HepG2 (cell line): ENCODE measurements around the gene TMEM53. TPM values are rescaled to one million over a fixed set of nuclear protein-coding genes. Genes with fewer than 3 reads are reported as not detected.
A peak's percentile ranks its signal among the peaks of the same experiment; 100 is the strongest.

ENCODE experiments used
- CSRNP2 ChIP-seq: sonication (generic); formaldehyde crosslinking; conservative IDR thresholded peaks from 2 replicates; pipeline ENCODE4 v1.8.0; 2022; ENCODE audit warnings: low read depth, missing genetic modification reagents
- HMGA1 ChIP-seq: sonication (generic); formaldehyde crosslinking; conservative IDR thresholded peaks from 2 replicates; pipeline ENCODE4 v1.4.0; 2020; ENCODE audit warnings: missing genetic modification reagents
- IRF2 ChIP-seq: IDR thresholded peaks from 2 replicates; pipeline ENCODE4 v1.6.1; 2018; ENCODE audit warnings: missing genetic modification reagents, missing compliant biosample characterization
- KAT8 ChIP-seq: IDR thresholded peaks from 2 replicates; pipeline ENCODE4 v1.6.1; 2016; ENCODE audit warnings: missing genetic modification reagents, missing compliant biosample characterization
- KDM5A ChIP-seq: fragments of 200-600 bp; sonication (generic); IDR thresholded peaks from 2 replicates; pipeline ENCODE4 v1.7.0; 2018; ENCODE audit warnings: antibody characterized with exemption, mild to moderate bottlenecking, low read length, borderline replicate concordance
- MIER2 ChIP-seq: IDR thresholded peaks from 2 replicates; pipeline ENCODE4 v1.6.1; 2016; ENCODE audit warnings: missing biosample characterization, missing genetic modification reagents
- MXD1 ChIP-seq: sonication (generic); formaldehyde crosslinking; IDR thresholded peaks from 2 replicates; pipeline ENCODE4 v1.4.0; 2020; ENCODE audit warnings: mild to moderate bottlenecking, missing genetic modification reagents
- RFX5 ChIP-seq: IDR thresholded peaks from 2 replicates; pipeline ENCODE4 v1.6.1; 2011; ENCODE audit warnings: low read depth, low read length, improper control_type of control experiment
- SAP130 ChIP-seq: IDR thresholded peaks from 2 replicates; pipeline ENCODE4 v1.6.1; 2016; ENCODE audit warnings: low read depth
- TAF1 ChIP-seq: sonication (generic); formaldehyde crosslinking; IDR thresholded peaks from 2 replicates; pipeline ENCODE4 v1.4.0; 2020; ENCODE audit warnings: missing genetic modification reagents
- XBP1 ChIP-seq: sonication (generic); formaldehyde crosslinking; IDR thresholded peaks from 2 replicates; pipeline ENCODE4 v1.5.0; 2020; ENCODE audit warnings: missing genetic modification reagents
- ZFP36L2 ChIP-seq: sonication (generic); formaldehyde crosslinking; IDR thresholded peaks from 2 replicates; pipeline ENCODE4 v1.4.0; 2020; ENCODE audit warnings: missing genetic modification reagents
- ZNF138 ChIP-seq: sonication (generic); formaldehyde crosslinking; IDR thresholded peaks from 2 replicates; pipeline ENCODE4 v1.5.0; 2020; ENCODE audit warnings: mild to moderate bottlenecking, low read depth, missing genetic modification reagents
- ZNF235 ChIP-seq: sonication (generic); formaldehyde crosslinking; IDR thresholded peaks from 2 replicates; pipeline ENCODE4 v1.8.1; 2023; ENCODE audit warnings: mild to moderate bottlenecking, missing genetic modification reagents, borderline replicate concordance
- ZNF414 ChIP-seq: sonication (generic); formaldehyde crosslinking; IDR thresholded peaks from 2 replicates; pipeline ENCODE4 v1.5.0; 2020; ENCODE audit warnings: missing genetic modification reagents
- ZNF501 ChIP-seq: sonication (generic); formaldehyde crosslinking; IDR thresholded peaks from 2 replicates; pipeline ENCODE4 v1.5.1; 2020; ENCODE audit warnings: mild to moderate bottlenecking, moderate library complexity, missing genetic modification reagents
- ZNF589 ChIP-seq: sonication (generic); formaldehyde crosslinking; conservative IDR thresholded peaks from 2 replicates; pipeline ENCODE4 v1.8.0; 2022; ENCODE audit warnings: mild to moderate bottlenecking, moderate library complexity, missing genetic modification reagents
- ZNF737 ChIP-seq: sonication (generic); formaldehyde crosslinking; IDR thresholded peaks from 2 replicates; pipeline ENCODE4 v1.5.0; 2020; ENCODE audit warnings: missing genetic modification reagents, mild to moderate bottlenecking, borderline replicate concordance
- ZNF777 ChIP-seq: sonication (generic); formaldehyde crosslinking; IDR thresholded peaks from 2 replicates; pipeline ENCODE4 v1.4.0; 2020; ENCODE audit warnings: missing genetic modification reagents
- polyA plus RNA-seq, 8 experiments: library from polyadenylated mRNA; depleted of rRNA in 3 of 8; stranded (reverse) in 7 of 8; unstranded in 1 of 8; fragments of >200 nt; fragmentation: Illumina TruSeq in 4 of 8; extraction: Trizol in 4 of 8; gene quantifications; 2 replicates each; pipeline versions ENCODE4 v1.2.1 to v1.2.3, GENCODE V29; 2011 to 2016; ENCODE audit warnings: low read depth in 4 of 8, missing spikeins in 1 of 8, mixed read lengths in 1 of 8; ENCODE audit not compliant: insufficient read depth in 1 of 8
- total RNA-seq, 5 experiments: library from RNA; depleted of rRNA; stranded (reverse); fragments of >200 nt; fragmentation: Illumina TruSeq; extraction: Trizol; gene quantifications; 2 replicates each; pipeline ENCODE4 v1.2.3, GENCODE V29; 2016; ENCODE audit warnings: low read depth in 1 of 5
- TF ChIP-seq, protein P1 (sequence below): sonication (generic); formaldehyde crosslinking; IDR thresholded peaks from 2 replicates; pipeline ENCODE4 v1.4.0; 2020; ENCODE audit warnings: missing genetic modification reagents, borderline replicate concordance
- TF ChIP-seq, protein P2 (sequence below): sonication (generic); formaldehyde crosslinking; IDR thresholded peaks from 2 replicates; pipeline ENCODE4 v1.4.0; 2020; ENCODE audit warnings: mild to moderate bottlenecking, missing genetic modification reagents
- TF ChIP-seq, protein P3 (sequence below): sonication (generic); formaldehyde crosslinking; IDR thresholded peaks from 2 replicates; pipeline ENCODE4 v1.4.0; 2020; ENCODE audit warnings: missing genetic modification reagents, low read depth, mild to moderate bottlenecking, borderline replicate concordance
- TF ChIP-seq, protein P4 (sequence below): IDR thresholded peaks from 2 replicates; pipeline ENCODE4 v1.6.1; 2016

TMEM53 gene
- total and polyA plus RNA-seq, 2 of the 13 experiments (the other 11 are each of a cell fraction or from before 2014, with no cell fraction given) = 12.6 to 20.2 TPM

- TF ChIP-seq ZNF737 = no peak
- TF ChIP-seq, protein P1, sequence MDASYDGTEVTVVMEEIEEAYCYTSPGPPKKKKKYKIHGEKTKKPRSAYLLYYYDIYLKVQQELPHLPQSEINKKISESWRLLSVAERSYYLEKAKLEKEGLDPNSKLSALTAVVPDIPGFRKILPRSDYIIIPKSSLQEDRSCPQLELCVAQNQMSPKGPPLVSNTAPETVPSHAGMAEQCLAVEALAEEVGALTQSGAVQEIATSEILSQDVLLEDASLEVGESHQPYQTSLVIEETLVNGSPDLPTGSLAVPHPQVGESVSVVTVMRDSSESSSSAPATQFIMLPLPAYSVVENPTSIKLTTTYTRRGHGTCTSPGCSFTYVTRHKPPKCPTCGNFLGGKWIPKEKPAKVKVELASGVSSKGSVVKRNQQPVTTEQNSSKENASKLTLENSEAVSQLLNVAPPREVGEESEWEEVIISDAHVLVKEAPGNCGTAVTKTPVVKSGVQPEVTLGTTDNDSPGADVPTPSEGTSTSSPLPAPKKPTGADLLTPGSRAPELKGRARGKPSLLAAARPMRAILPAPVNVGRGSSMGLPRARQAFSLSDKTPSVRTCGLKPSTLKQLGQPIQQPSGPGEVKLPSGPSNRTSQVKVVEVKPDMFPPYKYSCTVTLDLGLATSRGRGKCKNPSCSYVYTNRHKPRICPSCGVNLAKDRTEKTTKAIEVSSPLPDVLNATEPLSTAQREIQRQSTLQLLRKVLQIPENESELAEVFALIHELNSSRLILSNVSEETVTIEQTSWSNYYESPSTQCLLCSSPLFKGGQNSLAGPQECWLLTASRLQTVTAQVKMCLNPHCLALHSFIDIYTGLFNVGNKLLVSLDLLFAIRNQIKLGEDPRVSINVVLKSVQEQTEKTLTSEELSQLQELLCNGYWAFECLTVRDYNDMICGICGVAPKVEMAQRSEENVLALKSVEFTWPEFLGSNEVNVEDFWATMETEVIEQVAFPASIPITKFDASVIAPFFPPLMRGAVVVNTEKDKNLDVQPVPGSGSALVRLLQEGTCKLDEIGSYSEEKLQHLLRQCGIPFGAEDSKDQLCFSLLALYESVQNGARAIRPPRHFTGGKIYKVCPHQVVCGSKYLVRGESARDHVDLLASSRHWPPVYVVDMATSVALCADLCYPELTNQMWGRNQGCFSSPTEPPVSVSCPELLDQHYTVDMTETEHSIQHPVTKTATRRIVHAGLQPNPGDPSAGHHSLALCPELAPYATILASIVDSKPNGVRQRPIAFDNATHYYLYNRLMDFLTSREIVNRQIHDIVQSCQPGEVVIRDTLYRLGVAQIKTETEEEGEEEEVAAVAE = no peak
- no peak for TF ChIP-seq ZNF138 (CRISPR knock-in tag)
- no peak for TF ChIP-seq ZNF777 (CRISPR knock-in tag)
- no peak for TF ChIP-seq CSRNP2 (CRISPR knock-in tag)
- TF ChIP-seq TAF1 (CRISPR knock-in tag) = no peak
- TF ChIP-seq RFX5 = no peak
- TF ChIP-seq HMGA1 = no peak
- TF ChIP-seq ZNF501 (CRISPR knock-in tag) = no peak
- TF ChIP-seq KDM5A = no peak
- TF ChIP-seq, protein P2, sequence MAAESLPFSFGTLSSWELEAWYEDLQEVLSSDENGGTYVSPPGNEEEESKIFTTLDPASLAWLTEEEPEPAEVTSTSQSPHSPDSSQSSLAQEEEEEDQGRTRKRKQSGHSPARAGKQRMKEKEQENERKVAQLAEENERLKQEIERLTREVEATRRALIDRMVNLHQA (CRISPR knock-in tag) = no peak
- no peak for TF ChIP-seq ZNF414
- TF ChIP-seq SAP130 (CRISPR knock-in tag) = peak; percentile 63
- TF ChIP-seq ZFP36L2 = no peak
- TF ChIP-seq KAT8 (CRISPR knock-in tag) = peak; percentile 65; the same call in 1 of the 2 replicates
- no peak for TF ChIP-seq XBP1 (CRISPR knock-in tag)
- TF ChIP-seq ZNF235 (CRISPR knock-in tag) = no peak
- TF ChIP-seq ZNF589 (CRISPR knock-in tag) = no peak
- TF ChIP-seq IRF2 = 0 out of 2 replicates have a peak, but pooled peaks have one; percentile 20
- no peak for TF ChIP-seq MXD1 (CRISPR knock-in tag)
- TF ChIP-seq, protein P3, sequence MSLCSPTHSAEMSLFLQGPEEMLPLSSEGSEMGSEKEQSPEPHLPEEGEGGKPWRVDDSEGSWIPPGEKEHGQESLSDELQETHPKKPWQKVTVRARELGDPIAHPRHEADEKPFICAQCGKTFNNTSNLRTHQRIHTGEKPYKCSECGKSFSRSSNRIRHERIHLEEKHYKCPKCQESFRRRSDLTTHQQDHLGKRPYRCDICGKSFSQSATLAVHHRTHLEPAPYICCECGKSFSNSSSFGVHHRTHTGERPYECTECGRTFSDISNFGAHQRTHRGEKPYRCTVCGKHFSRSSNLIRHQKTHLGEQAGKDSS (CRISPR knock-in tag) = no peak
- TF ChIP-seq, protein P4, sequence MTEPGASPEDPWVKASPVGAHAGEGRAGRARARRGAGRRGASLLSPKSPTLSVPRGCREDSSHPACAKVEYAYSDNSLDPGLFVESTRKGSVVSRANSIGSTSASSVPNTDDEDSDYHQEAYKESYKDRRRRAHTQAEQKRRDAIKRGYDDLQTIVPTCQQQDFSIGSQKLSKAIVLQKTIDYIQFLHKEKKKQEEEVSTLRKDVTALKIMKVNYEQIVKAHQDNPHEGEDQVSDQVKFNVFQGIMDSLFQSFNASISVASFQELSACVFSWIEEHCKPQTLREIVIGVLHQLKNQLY (CRISPR knock-in tag) = no peak
- no peak for TF ChIP-seq MIER2 (CRISPR knock-in tag)
These were observed 3.0 kb upstream of the TMEM53 start (continued) for GRCh38 chr1:44677201-44677766.
